Urothelium cell line (cell line): ENCODE measurements around the gene RNF39.
"Not testable (repeated sequence)": the region's sequence is repeated elsewhere in the genome, so short reads cannot be mapped to it uniquely, and the experiment has no call there.

Experiments used
- DNase-seq: peaks from one replicate; pipeline ENCODE4 v3.0.0; 2011; ENCODE audit warnings: low spot score, mixed read lengths
- FAIRE-seq: peaks from 2 replicates; lab custom pipeline; 2011; peaks lifted over from hg19 to GRCh38; lab: Jason Lieb, UNC

Gene RNF39

GRCh38 chr6:30075094-30075789 lies at the start of gene RNF39:
Gene RNF39 (minus strand): TSS chr6:30075769. CDS start chr6:30075585, 184 bp downstream.
- FAIRE-seq (no peak), DNase-seq (no peak)

GRCh38 chr6:30122515-30122914 lies 46.9 kb upstream of the RNF39 start:
- DNase-seq (no peak), FAIRE-seq (no peak)

GRCh38 chr6:30121446-30122366 lies 46.1 kb upstream of the RNF39 start:
- FAIRE-seq (no peak), DNase-seq (no peak)

GRCh38 chr6:30118691-30119090 lies 43.1 kb upstream of the RNF39 start:
- not testable (repeated sequence) for FAIRE-seq, DNase-seq

- DNase-seq (no peak), FAIRE-seq (no peak)
Observed at GRCh38 chr6:30116724-30117123, 41.2 kb upstream of the RNF39 start.

GRCh38 chr6:30113841-30114240 lies 38.3 kb upstream of the RNF39 start:
- FAIRE-seq: no peak

GRCh38 chr6:30113003-30113759 lies 37.6 kb upstream of the RNF39 start, which contains the start of gene TRIM31:
Gene TRIM31 (minus strand): TSS chr6:30113090. CDS start chr6:30112805, 285 bp downstream.
- FAIRE-seq: no peak
- DNase-seq: no peak

More at GRCh38 chr6:30113841-30114240, 38.3 kb upstream of the RNF39 start:
- no peak for DNase-seq

GRCh38 chr6:30112402-30112994 lies 36.9 kb upstream of the RNF39 start:
- no peak for FAIRE-seq
- no peak for DNase-seq

GRCh38 chr6:30111266-30111856 lies 35.8 kb upstream of the RNF39 start:
- no peak for FAIRE-seq
- no peak for DNase-seq

- FAIRE-seq (no peak), DNase-seq (no peak)
Observed at GRCh38 chr6:30104661-30105060, 29.1 kb upstream of the RNF39 start.

- no peak for DNase-seq
- FAIRE-seq: no peak
Observed at GRCh38 chr6:30103872-30104179, 28.3 kb upstream of the RNF39 start.

- no peak for FAIRE-seq
- DNase-seq: peak; percentile 87
Observed at GRCh38 chr6:30102970-30103871, 27.7 kb upstream of the RNF39 start.

- DNase-seq (no peak), FAIRE-seq (no peak)
Observed at GRCh38 chr6:30102414-30102969, 26.9 kb upstream of the RNF39 start.

- DNase-seq: peak; percentile 86
- no peak for FAIRE-seq
Observed at GRCh38 chr6:30101444-30102413, 26.2 kb upstream of the RNF39 start.

GRCh38 chr6:30100585-30101443 lies 25.2 kb upstream of the RNF39 start:
- FAIRE-seq: no peak
- no peak for DNase-seq

GRCh38 chr6:30100154-30100553 lies 24.6 kb upstream of the RNF39 start:
- DNase-seq (no peak), FAIRE-seq (no peak)
